Parathyroid adenoma (tissue), 2 donors: ENCODE results near the gene MED6.

Experiments used
- H2AFZ ChIP-seq: fragments of 300-600 bp; sonication (generic); one replicate; pipeline ENCODE4 v1.7.0; 2017; ENCODE audit warnings: antibody characterized with exemption, mild to moderate bottlenecking
- H3K27ac ChIP-seq: fragments of 300-600 bp; sonication (generic); one replicate; pipeline ENCODE4 v1.7.0; 2017
- H3K27me3 ChIP-seq: fragments of 300-600 bp; sonication (generic); one replicate; pipeline ENCODE4 v1.7.0; 2017; ENCODE audit warnings: low read length; ENCODE audit not compliant: control insufficient read depth, insufficient read depth
- H3K36me3 ChIP-seq: fragments of 300-600 bp; sonication (generic); one replicate; pipeline ENCODE4 v1.7.0; 2017; ENCODE audit warnings: low read length; ENCODE audit not compliant: control insufficient read depth, insufficient read depth
- H3K4me1 ChIP-seq: fragments of 300-600 bp; sonication (generic); one replicate; pipeline ENCODE4 v1.7.0; 2017; ENCODE audit warnings: control low read depth
- H3K4me2 ChIP-seq: fragments of 300-600 bp; sonication (generic); one replicate; pipeline ENCODE4 v1.7.0; 2017; ENCODE audit warnings: low read length
- H3K4me3 ChIP-seq: fragments of 300-600 bp; sonication (generic); one replicate; pipeline ENCODE4 v1.7.0; 2017; ENCODE audit warnings: low read depth, low read length
- H3K79me2 ChIP-seq: fragments of 300-600 bp; sonication (generic); one replicate; pipeline ENCODE4 v1.7.0; 2017; ENCODE audit warnings: control low read depth
- H3K9ac ChIP-seq: fragments of 300-600 bp; sonication (generic); one replicate; pipeline ENCODE4 v1.7.0; 2017; ENCODE audit warnings: mild to moderate bottlenecking
- H3K9me3 ChIP-seq: fragments of 300-600 bp; sonication (generic); one replicate; pipeline ENCODE4 v1.7.0; 2017; ENCODE audit warnings: low read length; ENCODE audit not compliant: control insufficient read depth
- TF ChIP-seq, protein P1 (sequence below): fragments of 300-600 bp; sonication (generic); IDR thresholded peaks from one replicate; pipeline ENCODE4 v1.7.0; 2017; ENCODE audit warnings: antibody characterized with exemption, mild to moderate bottlenecking
- donor health status: primary hyperparathyroidism.

The MED6 gene

DNA sequence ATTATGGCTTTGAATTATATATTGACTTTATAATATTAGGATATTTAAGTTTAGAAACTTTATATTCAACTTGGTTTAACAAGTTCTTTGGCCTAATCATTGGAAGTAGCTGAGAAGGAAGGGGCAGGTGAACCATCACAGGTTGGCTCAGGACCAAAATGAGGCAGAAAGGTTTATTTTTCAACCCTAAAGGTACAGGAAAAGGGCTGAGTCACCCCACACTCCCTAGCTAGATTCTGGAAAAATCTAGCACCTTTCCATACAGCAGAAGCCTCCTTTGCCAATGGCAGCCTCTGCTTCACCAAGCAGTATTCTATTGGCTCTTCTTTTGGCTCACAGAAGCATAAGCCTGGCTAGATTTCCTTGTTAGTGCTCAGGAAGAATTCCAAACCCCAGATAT is 19.3 kb upstream of the MED6 start:
- Histone ChIP-seq H3K79me2 (no peaks in the 10 kb centered on the region), H3K9ac (no peak overlapping the region), H3K4me1 (no peaks in the 10 kb centered on the region), H3K9me3 (no peaks in the 10 kb centered on the region), H3K4me3 (no peak overlapping the region), H3K27me3 (no peaks in the 10 kb centered on the region), H3K27ac (no peak overlapping the region), H2AFZ (no peak overlapping the region), H3K4me2 (no peak overlapping the region), H3K36me3 (no peaks in the 10 kb centered on the region)
- TF ChIP-seq, protein P1, sequence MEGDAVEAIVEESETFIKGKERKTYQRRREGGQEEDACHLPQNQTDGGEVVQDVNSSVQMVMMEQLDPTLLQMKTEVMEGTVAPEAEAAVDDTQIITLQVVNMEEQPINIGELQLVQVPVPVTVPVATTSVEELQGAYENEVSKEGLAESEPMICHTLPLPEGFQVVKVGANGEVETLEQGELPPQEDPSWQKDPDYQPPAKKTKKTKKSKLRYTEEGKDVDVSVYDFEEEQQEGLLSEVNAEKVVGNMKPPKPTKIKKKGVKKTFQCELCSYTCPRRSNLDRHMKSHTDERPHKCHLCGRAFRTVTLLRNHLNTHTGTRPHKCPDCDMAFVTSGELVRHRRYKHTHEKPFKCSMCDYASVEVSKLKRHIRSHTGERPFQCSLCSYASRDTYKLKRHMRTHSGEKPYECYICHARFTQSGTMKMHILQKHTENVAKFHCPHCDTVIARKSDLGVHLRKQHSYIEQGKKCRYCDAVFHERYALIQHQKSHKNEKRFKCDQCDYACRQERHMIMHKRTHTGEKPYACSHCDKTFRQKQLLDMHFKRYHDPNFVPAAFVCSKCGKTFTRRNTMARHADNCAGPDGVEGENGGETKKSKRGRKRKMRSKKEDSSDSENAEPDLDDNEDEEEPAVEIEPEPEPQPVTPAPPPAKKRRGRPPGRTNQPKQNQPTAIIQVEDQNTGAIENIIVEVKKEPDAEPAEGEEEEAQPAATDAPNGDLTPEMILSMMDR = no peak

DNA sequence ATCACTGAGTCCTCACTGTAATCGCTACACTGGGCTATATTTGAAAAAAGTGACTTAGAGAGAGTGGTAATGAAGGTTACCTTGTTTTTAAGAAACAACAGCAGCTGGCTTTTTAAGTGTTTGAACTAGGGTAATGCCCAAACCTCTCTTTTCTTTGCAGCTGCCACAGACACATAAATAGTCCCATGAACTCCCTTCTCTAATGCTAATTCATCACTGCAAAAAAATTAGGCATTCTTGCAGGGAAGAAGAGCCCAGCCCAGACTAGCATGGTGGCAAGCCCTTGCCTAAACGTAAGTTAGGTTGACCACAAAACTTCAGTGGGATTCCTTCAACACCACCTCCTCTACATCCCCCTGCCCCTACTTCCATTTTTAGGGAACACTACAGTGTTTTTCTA is 17.9 kb upstream of the MED6 start:
- no peak overlapping the region for H3K4me3 ChIP-seq
- no peaks in the 10 kb centered on the region for H3K4me1 ChIP-seq
- H2AFZ ChIP-seq = no peak overlapping the region
- no peak overlapping the region for H3K27ac ChIP-seq
- no peaks in the 10 kb centered on the region for H3K79me2 ChIP-seq
- no peaks in the 10 kb centered on the region for H3K36me3 ChIP-seq
- TF ChIP-seq, protein P1 = no peak
- H3K27me3 ChIP-seq = no peaks in the 10 kb centered on the region
- no peak overlapping the region for H3K4me2 ChIP-seq
- no peaks in the 10 kb centered on the region for H3K9me3 ChIP-seq
- H3K9ac ChIP-seq = no peak overlapping the region

DNA sequence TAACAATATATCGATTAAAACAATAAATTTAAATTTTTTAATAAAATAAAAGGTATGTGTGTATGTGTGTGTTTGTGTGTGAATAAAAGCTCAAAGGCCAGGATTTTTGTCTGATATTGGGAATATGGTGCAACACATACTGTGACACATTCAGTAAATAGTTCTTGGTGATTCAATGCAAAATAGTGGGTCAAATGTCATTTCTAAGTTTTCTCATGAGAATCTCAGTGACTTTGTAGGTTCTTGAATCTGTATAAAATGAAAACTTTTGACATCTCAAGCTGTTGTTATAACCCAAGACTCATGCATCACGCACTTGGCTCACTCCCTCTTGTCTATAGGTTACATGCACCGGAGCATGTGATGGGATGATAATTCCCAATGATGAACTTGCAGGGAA is 16.2 kb upstream of the MED6 start:
- Histone ChIP-seq H3K36me3 (no peaks in the 10 kb centered on the region), H3K27ac (no peak overlapping the region), H2AFZ (no peak overlapping the region), H3K79me2 (no peaks in the 10 kb centered on the region), H3K9ac (no peak overlapping the region), H3K4me2 (no peak overlapping the region), H3K9me3 (no peaks in the 10 kb centered on the region), H3K4me3 (no peak overlapping the region), H3K27me3 (no peaks in the 10 kb centered on the region), H3K4me1 (no peaks in the 10 kb centered on the region)
- TF ChIP-seq, protein P1 = no peak

DNA sequence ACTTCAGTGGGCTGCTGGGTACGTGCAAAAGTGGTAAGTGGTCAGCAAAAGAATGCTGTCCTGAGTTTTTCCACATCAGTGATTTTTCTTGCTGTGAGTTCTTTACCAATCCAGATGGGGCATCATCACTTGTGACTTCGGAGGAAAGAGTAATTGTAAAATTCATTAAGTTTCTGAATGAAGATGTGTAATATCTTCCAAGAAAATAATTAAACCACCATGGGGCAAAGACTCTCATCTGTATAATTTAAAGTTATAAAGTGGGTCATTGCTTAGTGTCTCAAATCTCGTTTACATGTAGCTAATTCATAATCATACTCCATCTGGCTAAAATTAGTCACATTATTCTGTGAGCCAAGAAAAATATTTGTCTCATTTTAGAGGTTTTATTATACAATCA is 10.8 kb upstream of the MED6 start:
- Histone ChIP-seq H3K9me3 (no peaks in the 10 kb centered on the region), H3K27me3 (no peaks in the 10 kb centered on the region), H3K9ac (no peak overlapping the region), H2AFZ (no peak overlapping the region), H3K4me2 (no peak overlapping the region), H3K4me1 (no peaks in the 10 kb centered on the region), H3K79me2 (no peaks in the 10 kb centered on the region), H3K36me3 (no peaks in the 10 kb centered on the region), H3K4me3 (no peak overlapping the region), H3K27ac (no peak overlapping the region)
- TF ChIP-seq, protein P1 = no peak

DNA sequence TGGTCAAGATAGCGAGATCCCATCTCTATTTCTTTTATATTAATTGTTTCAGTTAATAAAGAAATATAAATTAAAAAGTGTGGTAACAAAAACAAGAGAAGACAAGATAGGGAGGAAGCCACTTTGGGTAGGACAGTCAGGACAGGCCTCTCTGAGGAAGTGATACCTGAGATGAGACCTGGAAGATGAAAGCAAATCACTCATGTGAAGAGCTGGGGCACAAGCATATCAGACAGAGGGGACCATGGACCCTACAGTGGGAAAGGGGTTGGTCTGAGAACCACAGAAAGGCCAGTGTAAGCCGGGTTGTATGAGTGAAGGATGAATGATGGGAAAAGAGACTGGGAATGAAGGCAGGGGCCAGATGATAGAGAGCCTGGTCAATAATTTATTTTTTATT is 1.8 kb upstream of the MED6 start:
- no peak overlapping the region for H3K4me2 ChIP-seq
- no peaks in the 10 kb centered on the region for H3K27me3 ChIP-seq
- H3K9me3 ChIP-seq = no peaks in the 10 kb centered on the region
- H3K36me3 ChIP-seq = no peaks in the 10 kb centered on the region
- no peak overlapping the region for H3K9ac ChIP-seq
- H2AFZ ChIP-seq = no peak overlapping the region
- H3K4me3 ChIP-seq = no peak overlapping the region
- H3K79me2 ChIP-seq = peaks cover 17% of the 10 kb centered on the region
- peaks cover 4% of the 10 kb centered on the region for H3K4me1 ChIP-seq
- H3K27ac ChIP-seq = no peak overlapping the region
- TF ChIP-seq, protein P1 = no peak
